ENCODE results near the gene FBF1.
"Not testable (repeated sequence)": the region's sequence is repeated elsewhere in the genome, so short reads cannot be mapped to it uniquely, and the experiment has no call there.

FBF1 gene, protein sequence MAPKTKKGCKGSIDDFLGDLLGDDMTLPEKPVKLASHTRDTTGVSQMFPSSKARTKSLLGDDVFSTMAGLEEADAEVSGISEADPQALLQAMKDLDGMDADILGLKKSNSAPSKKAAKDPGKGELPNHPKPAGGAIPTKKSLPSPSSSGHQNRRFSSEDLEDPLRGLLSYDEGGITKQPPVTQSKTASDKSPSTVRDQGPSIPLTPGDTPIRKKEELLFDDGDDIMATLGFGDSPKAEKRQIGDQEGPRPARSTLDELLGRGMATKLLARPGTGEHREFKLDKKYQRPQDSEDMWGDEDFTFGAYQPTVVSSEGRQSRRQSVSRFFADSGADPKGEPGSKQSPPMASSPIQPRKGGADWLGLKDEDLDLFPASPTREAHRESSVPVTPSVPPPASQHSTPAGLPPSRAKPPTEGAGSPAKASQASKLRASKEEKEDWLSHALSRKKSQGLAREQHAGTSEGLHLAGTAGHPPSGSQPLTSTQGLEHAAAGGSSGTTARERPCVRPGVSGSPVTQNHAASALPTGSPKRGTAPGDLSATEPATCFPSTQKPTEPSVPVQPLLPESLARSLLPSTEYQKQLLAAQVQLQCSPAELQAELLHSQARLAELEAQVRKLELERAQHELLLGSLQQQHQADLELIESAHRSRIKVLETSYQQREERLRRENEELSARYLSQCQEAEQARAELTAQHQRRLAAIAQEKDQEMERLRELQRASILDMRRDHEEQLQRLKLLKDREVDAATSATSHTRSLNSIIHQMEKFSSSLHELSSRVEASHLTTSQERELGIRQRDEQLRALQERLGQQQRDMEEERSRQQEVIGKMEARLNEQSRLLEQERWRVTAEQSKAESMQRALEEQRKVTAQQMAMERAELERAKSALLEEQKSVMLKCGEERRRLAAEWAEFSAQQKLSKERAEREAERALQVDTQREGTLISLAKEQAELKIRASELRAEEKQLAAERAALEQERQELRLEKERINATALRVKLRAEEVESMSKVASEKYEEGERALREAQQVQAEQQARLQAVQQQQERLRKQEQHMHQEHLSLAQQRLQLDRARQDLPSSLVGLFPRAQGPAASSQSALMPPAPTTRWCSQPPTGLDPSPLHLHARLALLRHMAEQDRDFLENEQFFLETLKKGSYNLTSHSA

DNA sequence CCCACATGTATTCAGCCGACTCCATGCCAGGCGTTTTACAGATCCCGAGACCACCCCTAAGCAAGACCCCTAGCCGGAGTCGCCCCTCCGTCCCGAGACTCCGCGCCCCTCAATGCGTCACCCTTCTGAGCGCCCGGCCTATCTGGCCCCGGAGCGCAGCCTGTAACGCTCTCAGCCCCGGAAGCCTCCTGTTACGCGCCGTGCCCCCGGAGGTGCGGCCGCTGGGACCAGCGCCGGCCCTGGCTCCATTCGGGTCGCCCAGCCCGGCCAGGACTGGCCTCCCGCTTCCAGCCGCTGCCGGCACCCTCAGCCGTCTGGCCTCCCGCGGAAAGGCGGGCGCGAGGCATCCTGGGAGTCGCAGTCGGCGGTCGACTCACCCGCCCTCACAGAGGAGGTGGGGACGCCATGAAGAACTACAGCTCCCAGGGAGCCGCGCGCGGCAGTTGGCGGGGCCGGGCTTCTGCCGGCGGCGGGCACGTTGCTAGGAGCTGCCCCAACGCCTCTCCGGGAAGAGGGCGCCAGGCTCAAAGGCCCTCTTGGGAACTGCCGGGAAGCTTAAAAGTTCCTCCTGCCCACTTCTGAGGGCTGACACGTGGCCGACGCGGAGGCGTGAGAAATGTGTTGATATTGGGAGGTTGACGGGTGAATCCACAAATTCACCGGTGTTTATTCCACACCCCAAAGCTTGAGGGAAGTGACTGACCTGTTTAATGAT is at the start of gene FBF1:
FBF1 (minus strand) TSS at position 316 of the 715 bp plus-strand sequence. CDS start 2,893 bp downstream, outside the sequence.
- DNase-seq (ENCODE audit: low read depth), result peak; percentile 92

DNA sequence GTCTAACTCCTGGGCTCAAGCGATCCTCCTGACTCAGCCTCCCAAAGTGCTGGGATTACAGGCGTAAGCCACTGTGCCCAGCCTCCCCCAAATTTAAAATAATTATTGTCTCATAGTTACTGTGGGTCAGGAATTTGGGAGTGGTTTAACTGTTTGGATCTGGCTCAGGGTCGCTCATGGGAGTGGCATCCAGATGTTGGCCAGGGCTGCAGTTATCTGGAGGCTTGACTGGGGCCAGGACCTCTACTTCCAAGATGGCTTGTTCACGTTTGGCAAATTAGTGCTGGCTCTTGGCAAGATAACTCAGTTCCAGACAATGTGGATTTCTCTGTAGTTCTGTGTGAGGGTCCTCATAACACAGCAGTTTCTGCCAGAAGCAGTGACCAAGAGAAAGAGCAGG is 46.2 kb upstream of the FBF1 start:
- DNase-seq (ENCODE audit: low read depth), result no peak

- DNase-seq (ENCODE audit: low read depth), result no peak
Observed at GRCh38 chr17:75985986-75986385, 45.1 kb upstream of the FBF1 start.

DNA sequence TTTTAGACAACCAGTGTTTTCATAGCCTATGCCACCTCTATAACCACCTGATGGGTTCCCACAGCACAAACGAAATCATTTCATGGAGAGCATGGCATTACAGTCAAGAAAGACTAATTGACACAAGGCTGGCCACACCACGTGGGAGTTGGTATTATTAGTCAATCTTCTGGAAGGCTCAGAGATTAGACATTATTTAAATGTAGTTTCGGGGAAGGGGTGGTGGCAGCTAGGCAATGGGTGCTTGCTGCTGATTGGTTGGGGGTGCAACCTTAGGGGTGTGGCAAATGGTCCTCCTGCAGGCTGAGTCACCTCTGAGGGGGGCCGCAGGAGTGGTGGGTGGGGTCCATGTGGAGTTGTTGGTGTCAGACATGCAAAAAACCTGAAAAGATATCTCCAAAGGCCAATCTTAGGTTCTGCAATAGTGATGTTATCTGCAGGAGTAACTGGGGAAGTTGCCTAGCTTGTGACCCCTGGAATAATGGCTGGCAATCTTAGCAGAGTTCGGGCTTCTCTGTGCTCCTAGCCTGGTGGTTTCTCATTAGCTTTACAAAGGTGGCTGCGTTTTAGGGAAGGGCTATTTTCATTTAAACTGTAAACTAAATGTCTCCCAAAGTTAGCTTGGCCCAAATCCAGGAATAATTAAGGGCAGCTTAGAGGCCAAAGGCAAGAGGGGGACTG is 42.8 kb upstream of the FBF1 start:
- DNase-seq (ENCODE audit: low read depth), result no peak

DNA sequence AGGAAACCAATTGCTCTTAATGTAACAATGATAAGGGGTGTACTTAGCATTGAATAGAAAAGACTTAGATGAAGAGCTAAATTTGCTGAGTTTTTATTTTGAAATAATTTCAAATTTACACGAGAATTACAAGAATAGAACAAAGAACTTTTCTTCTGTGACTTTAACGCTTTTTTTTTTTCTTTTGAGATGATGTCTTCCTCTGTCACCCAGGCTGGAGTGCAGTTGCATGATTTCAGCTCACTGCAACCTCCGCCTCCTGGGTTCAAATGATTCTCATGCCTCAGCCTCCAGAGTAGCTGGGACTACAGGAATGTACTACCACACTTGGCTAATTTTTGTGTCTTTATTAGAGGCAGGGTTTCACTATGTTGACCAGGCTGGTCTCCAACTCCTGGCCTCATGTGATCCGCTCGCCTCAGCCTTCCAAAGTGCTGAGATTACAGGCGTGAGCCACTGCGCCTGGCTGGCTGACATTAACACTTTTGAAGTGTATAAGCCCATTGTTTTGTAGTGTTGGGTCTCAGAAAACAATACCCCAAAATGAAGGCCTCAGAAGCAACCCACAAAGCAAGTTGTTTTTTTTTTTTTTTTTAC is 40.3 kb upstream of the FBF1 start:
- DNase-seq (ENCODE audit: low read depth), result no peak

DNA sequence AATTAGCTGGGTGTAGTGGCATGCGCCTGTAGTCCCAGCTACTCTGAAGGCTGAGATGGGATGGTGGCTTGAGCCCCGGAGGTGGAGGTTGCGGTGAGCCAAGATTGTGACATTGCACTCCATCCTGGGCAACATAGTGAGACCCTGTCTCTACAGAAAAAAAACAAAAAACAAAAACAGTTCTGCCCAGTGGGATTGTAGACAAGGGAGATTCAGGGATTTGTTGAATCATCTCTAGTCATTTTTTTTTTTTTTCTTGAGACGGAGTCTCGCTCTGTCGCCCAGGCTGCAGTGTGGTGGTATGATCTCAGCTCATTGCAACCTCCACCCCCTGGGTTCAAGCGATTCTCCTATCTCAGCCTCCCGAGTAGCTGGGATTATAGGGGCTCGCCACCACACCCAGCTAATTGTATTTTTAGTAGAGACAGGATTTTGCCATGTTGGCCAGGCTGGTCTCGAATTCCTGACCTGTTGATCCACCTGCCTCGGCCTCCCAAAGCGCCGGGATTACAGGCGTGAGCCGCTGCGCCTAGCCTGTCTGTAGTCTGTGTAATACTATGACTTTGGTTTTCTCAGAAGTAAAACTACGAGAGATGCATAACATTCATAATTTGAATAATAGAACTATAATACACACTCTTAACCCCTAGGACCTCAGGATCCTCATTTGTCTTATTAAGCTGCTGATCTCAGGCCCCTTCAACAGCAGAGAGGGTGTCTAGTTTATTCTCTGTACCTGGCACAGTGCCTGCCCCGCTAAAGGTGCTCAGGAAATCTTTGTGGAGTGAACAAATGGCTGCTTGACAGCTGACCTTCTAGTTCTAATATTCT is 39.6 kb upstream of the FBF1 start:
- no peak for DNase-seq (ENCODE audit: low read depth)

DNA sequence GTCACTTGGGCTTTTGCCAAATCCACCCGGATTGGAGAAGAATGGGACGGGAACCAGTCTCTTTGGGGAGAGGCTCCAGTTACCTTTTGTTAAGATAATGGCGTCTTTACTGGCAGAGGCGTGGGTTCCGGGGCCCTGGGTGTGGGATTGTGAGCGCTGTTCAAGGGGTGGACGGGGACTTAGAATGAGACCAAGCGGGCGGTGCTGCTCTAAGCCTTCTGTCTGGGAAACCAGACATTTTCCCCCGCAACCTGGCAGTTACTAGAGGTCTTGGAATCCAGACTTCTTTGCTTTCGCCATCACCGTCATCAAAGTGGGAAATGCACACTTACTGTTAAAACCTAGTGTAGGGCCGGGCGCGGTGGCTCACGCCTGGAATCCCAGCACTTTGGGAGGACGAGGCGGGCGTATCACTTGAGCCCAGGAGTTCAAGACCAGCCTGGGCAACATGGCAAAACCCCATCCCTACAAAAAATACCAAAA is 38.9 kb upstream of the FBF1 start:
- no peak for DNase-seq (ENCODE audit: low read depth)

GRCh38 chr17:75978938-75979704 is 38.3 kb upstream of the FBF1 start, which contains the start of the genes ACOX1 and TEN1:
ACOX1 (minus strand) TSS chr17:75979166; CDS start chr17:75979073, 93 bp downstream.
TEN1 (plus strand) TSS chr17:75979240; CDS start chr17:75986193, 6,953 bp downstream.
- DNase-seq (ENCODE audit: low read depth), result peak; percentile 96

- no peak for DNase-seq (ENCODE audit: low read depth)
Observed at GRCh38 chr17:75976175-75976848, 35.5 kb upstream of the FBF1 start.

DNA sequence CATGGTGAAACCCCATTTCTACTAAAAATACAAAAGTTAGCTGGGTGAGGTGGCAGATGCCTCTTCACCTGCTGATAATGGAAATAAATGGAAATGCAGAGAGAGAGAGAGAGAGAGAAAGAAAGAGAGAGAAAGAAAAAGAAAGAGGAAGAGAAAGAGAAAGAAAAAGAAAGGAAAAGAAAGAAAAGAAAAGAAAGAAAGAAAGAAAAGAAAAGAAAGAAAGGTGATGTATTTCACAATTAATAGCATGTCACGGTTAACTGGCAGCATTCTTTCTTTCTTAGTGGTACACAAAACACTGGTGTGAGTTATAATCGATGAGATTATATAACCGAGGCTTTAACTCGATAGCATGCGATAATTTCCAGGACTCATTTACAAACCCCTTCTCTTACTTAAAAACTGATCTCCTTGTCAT is 34.9 kb upstream of the FBF1 start:
- no peak for DNase-seq (ENCODE audit: low read depth)

DNA sequence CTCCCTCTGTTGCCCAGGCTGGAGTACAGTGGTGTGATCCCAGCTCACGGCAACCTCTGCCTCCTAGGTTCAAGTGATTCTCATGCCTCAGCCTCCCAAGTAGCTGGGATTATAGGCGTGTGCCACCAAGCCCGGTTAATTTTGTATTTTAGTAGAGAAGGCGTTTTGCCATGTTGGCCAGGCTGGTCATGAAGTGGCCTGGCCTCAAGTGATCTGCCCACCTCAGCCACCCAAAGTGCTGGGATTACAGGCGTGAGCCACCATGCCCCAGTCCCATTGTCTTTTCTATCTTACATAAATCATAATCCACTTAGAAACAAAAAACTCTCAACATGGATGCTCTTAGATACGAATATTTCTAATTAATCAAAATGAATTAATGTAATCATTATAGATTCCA is 34.3 kb upstream of the FBF1 start:
- not testable (repeated sequence) for DNase-seq (ENCODE audit: low read depth)

DNA sequence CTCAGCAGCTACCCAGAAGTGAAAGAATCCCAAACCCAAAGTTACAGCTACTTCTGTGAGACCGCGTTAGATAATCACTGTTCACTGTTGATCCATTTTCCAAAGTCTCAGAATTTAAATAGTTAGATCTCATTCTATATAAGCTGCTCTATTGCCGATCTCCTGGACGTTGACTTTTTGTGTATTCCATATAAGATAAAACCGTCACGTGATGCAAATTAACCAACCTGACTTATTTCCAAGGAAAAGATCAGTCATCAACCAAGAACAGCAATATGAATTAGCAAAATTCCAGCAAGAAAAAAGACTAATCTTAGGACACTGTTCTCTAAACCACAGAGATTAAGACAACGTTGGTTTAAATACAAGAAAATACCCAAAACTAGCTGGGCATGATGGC is 29.8 kb upstream of the FBF1 start:
- no peak for DNase-seq (ENCODE audit: low read depth)

GRCh38 chr17:75970011-75970523 is 29.2 kb upstream of the FBF1 start:
- no peak for DNase-seq (ENCODE audit: low read depth)

- not testable (repeated sequence) for DNase-seq (ENCODE audit: low read depth)
Observed at GRCh38 chr17:75969044-75969443, 28.2 kb upstream of the FBF1 start.

- DNase-seq (ENCODE audit: low read depth), result no peak
Observed at GRCh38 chr17:75965468-75965867, 24.6 kb upstream of the FBF1 start.

GRCh38 chr17:75959839-75960511 is 19.1 kb upstream of the FBF1 start:
- DNase-seq (ENCODE audit: low read depth), result no peak
